HAP-1 (cell line): ENCODE measurements around the gene DRC3.
"Not testable (repeated sequence)": the region's sequence is repeated elsewhere in the genome, so short reads cannot be mapped to it uniquely, and the experiment has no call there.

Experiments
- DNase-seq, 2 experiments: peaks; one replicate each; pipeline ENCODE4 v3.0.0-alpha.2; 2016 to 2020; ENCODE audit warnings: low spot score in 2 of 2
- H3K27me3 ChIP-seq: fragments of 250-450 bp; sonication (Bioruptor Pico); 2 replicates; pipeline ENCODE4 v1.5.1; 2020; ENCODE audit warnings: low read depth, mild to moderate bottlenecking, moderate library complexity
- H3K36me3 ChIP-seq: fragments of 250-450 bp; sonication (Bioruptor Pico); replicated peaks from 2 replicates; pipeline ENCODE4 v1.5.1; 2020; ENCODE audit warnings: mild to moderate bottlenecking
- H3K4me1 ChIP-seq: fragments of 250-450 bp; sonication (Bioruptor Pico); 2 replicates; pipeline ENCODE4 v1.5.1; 2020; ENCODE audit warnings: mild to moderate bottlenecking
- H3K4me3 ChIP-seq: fragments of 250-450 bp; sonication (Bioruptor Pico); 2 replicates; pipeline ENCODE4 v1.5.1; 2020; ENCODE audit warnings: mild to moderate bottlenecking, moderate library complexity
- H3K9me3 ChIP-seq: fragments of 250-450 bp; sonication (Bioruptor Pico); 2 replicates; pipeline ENCODE4 v1.5.1; 2020; ENCODE audit warnings: mild to moderate bottlenecking, moderate library complexity
- in situ Hi-C: fragments of 300-500 bp; cut with MboI; formaldehyde crosslinking; loops from 3 replicates; pipeline ENCODE4 v1.14.3; 2020; ENCODE audit warnings: low sequenced_read_pairs, inconsistent platforms, mixed read lengths

The DRC3 gene

GRCh38 chr17:17935321-17936271 is 37.1 kb upstream of the DRC3 start:
- H3K4me1 ChIP-seq = peaks cover 22% of the 10 kb centered on the region
- no peaks in the 10 kb centered on the region for H3K9me3 ChIP-seq
- in situ Hi-C loops = no loop called here
- DNase-seq = no peak
- H3K36me3 ChIP-seq = no peaks in the 10 kb centered on the region
- no peaks in the 10 kb centered on the region for H3K27me3 ChIP-seq
- H3K4me3 ChIP-seq = no peak overlapping the region

GRCh38 chr17:17937201-17937853 is 35.3 kb upstream of the DRC3 start:
- in situ Hi-C loops = no loop called here
- no peak for DNase-seq
- H3K4me1 ChIP-seq = peaks cover 38% of the 10 kb centered on the region
- no peaks in the 10 kb centered on the region for H3K36me3 ChIP-seq
- no peak overlapping the region for H3K4me3 ChIP-seq
- no peaks in the 10 kb centered on the region for H3K27me3 ChIP-seq
- H3K9me3 ChIP-seq = no peaks in the 10 kb centered on the region

GRCh38 chr17:17937958-17938357 is 34.7 kb upstream of the DRC3 start:
- H3K4me3 ChIP-seq = no peak overlapping the region
- H3K36me3 ChIP-seq = no peaks in the 10 kb centered on the region
- H3K4me1 ChIP-seq = peaks cover 42% of the 10 kb centered on the region
- in situ Hi-C loops = no loop called here
- no peak for DNase-seq
- H3K27me3 ChIP-seq = no peaks in the 10 kb centered on the region
- H3K9me3 ChIP-seq = no peaks in the 10 kb centered on the region

- no peaks in the 10 kb centered on the region for H3K36me3 ChIP-seq
- in situ Hi-C loops = no loop called here
- no peaks in the 10 kb centered on the region for H3K27me3 ChIP-seq
- peaks cover 48% of the 10 kb centered on the region for H3K4me1 ChIP-seq
- H3K9me3 ChIP-seq = no peaks in the 10 kb centered on the region
- H3K4me3 ChIP-seq = no peak overlapping the region
- no peak for DNase-seq
Observed at GRCh38 chr17:17938388-17939107, 34.1 kb upstream of the DRC3 start.

- in situ Hi-C loops, DNase-seq, H3K9me3 ChIP-seq, H3K4me3 ChIP-seq, H3K36me3 ChIP-seq, H3K27me3 ChIP-seq: not testable (repeated sequence)
- peaks cover 51% of the 10 kb centered on the region for H3K4me1 ChIP-seq
Observed at GRCh38 chr17:17939941-17940340, 32.7 kb upstream of the DRC3 start.

- Histone ChIP-seq H3K4me3 (no peak overlapping the region), H3K4me1 (peaks cover 51% of the 10 kb centered on the region), H3K9me3 (no peaks in the 10 kb centered on the region), H3K36me3 (no peaks in the 10 kb centered on the region), H3K27me3 (no peaks in the 10 kb centered on the region)
- in situ Hi-C loops = no loop called here
- DNase-seq = peak; percentile 63 to 91
Observed at GRCh38 chr17:17940441-17940911, 32.2 kb upstream of the DRC3 start.

- peaks cover 51% of the 10 kb centered on the region for H3K4me1 ChIP-seq
- H3K9me3 ChIP-seq = no peaks in the 10 kb centered on the region
- no peaks in the 10 kb centered on the region for H3K27me3 ChIP-seq
- no peaks in the 10 kb centered on the region for H3K36me3 ChIP-seq
- in situ Hi-C loops = no loop called here
- no peak overlapping the region for H3K4me3 ChIP-seq
- no peak for DNase-seq
Observed at GRCh38 chr17:17941015-17941414, 31.6 kb upstream of the DRC3 start.

GRCh38 chr17:17942846-17943245 is 29.8 kb upstream of the DRC3 start:
- Histone ChIP-seq H3K4me1 (peaks cover 40% of the 10 kb centered on the region), H3K27me3 (no peaks in the 10 kb centered on the region), H3K36me3 (no peaks in the 10 kb centered on the region), H3K9me3 (no peaks in the 10 kb centered on the region), H3K4me3 (no peak overlapping the region)
- in situ Hi-C loops = no loop called here
- no peak for DNase-seq

- H3K4me1 ChIP-seq = peaks cover 40% of the 10 kb centered on the region
- no peaks in the 10 kb centered on the region for H3K36me3 ChIP-seq
- H3K4me3 ChIP-seq = no peak overlapping the region
- H3K27me3 ChIP-seq = no peaks in the 10 kb centered on the region
- no peaks in the 10 kb centered on the region for H3K9me3 ChIP-seq
- in situ Hi-C loops = no loop called here
- peak in 1 of 2 experiments; percentile 30 for DNase-seq
Observed at GRCh38 chr17:17943281-17943984, 29.2 kb upstream of the DRC3 start.

GRCh38 chr17:17944242-17944641 is 28.4 kb upstream of the DRC3 start:
- in situ Hi-C loops = no loop called here
- peaks cover 37% of the 10 kb centered on the region for H3K4me1 ChIP-seq
- H3K4me3 ChIP-seq = no peak overlapping the region
- no peaks in the 10 kb centered on the region for H3K9me3 ChIP-seq
- H3K27me3 ChIP-seq = no peaks in the 10 kb centered on the region
- DNase-seq = no peak
- H3K36me3 ChIP-seq = no peaks in the 10 kb centered on the region

- in situ Hi-C loops = no loop called here
- no peaks in the 10 kb centered on the region for H3K9me3 ChIP-seq
- no peak for DNase-seq
- no peak overlapping the region for H3K4me3 ChIP-seq
- H3K36me3 ChIP-seq = no peaks in the 10 kb centered on the region
- H3K27me3 ChIP-seq = no peaks in the 10 kb centered on the region
- peaks cover 36% of the 10 kb centered on the region for H3K4me1 ChIP-seq
Observed at GRCh38 chr17:17944743-17945142, 27.9 kb upstream of the DRC3 start.

GRCh38 chr17:17946093-17946492 is 26.6 kb upstream of the DRC3 start:
- in situ Hi-C loops = no loop called here
- DNase-seq = no peak
- Histone ChIP-seq H3K4me3 (no peak overlapping the region), H3K9me3 (no peaks in the 10 kb centered on the region), H3K27me3 (no peaks in the 10 kb centered on the region), H3K4me1 (peaks cover 25% of the 10 kb centered on the region), H3K36me3 (no peaks in the 10 kb centered on the region)

GRCh38 chr17:17947309-17947708 is 25.4 kb upstream of the DRC3 start:
- in situ Hi-C loops = no loop called here
- no peaks in the 10 kb centered on the region for H3K36me3 ChIP-seq
- H3K4me3 ChIP-seq = no peak overlapping the region
- peaks cover 22% of the 10 kb centered on the region for H3K4me1 ChIP-seq
- H3K9me3 ChIP-seq = no peaks in the 10 kb centered on the region
- DNase-seq = no peak
- H3K27me3 ChIP-seq = no peaks in the 10 kb centered on the region
